NCI-H2196 (cell line): ENCODE measurements around the gene PPP1R1A.

Source experiments
- DNase-seq: peaks from one replicate; lab custom pipeline; 2025; ENCODE audit not compliant: unreplicated experiment; lab: John Stamatoyannopoulos, UW

Gene PPP1R1A

DNA sequence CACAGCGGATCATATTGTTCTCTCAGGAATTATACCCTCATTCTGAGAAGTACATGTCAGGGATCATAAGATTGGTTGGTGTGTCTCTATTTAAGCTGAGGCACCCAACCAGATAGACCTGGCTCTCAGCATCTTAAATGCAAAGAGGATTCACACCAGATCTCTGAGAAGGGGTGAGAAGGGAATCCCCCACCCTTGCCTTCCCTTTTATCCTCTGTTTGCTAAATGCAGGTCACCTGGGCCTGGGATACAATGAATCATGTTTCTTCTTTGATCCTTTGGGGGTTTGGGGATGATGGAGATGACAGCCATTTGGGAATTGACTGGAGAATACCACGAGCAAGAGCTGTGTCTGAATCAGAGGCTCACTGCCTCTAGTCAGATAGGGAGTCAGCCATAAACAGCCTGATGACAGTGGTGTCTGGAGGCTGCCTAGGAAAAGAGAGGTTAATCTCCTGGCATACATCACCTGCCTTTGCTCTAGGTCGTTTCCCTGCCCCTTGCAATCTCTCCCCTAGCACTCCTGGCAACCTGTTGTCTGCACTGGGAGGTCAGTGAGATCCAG is 50.2 kb downstream of the PPP1R1A start:
- no peak for DNase-seq

DNA sequence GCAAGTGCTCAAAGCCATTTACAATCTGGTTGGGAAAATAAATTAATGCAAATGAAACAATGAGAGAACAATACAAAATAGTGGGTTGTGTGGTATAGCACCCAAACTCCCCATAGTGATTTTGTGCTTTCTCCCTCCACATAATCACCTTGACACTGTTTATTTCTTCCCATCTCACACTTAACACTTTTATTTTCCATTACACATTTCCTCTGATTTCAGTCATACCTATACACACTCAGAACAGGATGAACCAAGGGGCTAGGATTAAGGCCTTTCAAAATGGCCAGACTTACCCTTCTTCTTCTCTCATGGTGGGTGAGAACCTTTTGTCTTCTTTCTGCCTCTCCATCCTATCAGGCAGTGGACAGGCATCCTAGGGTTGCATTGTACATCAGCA is 53.0 kb downstream of the PPP1R1A start:
- no peak for DNase-seq

GRCh38 chr12:54529581-54529980 is 58.9 kb downstream of the PPP1R1A start:
- no peak for DNase-seq
